Endothelial cell (in vitro differentiated cells): Measurements from ENCODE around the gene MAN1A1. TPM values are rescaled to one million over a fixed set of nuclear protein-coding genes. Genes with fewer than 3 reads are reported as not detected.

Experiments used
- DNase-seq: peaks from one replicate; pipeline ENCODE4 v3.0.0; 2021; ENCODE audit warnings: low spot score
- H3K27ac Mint-ChIP-seq: one replicate; pipeline ENCODE4 v1.8.0; 2021; ENCODE audit warnings: mixed read lengths, inconsistent platforms; ENCODE audit not compliant: unreplicated experiment
- H3K27me3 Mint-ChIP-seq: one replicate; pipeline ENCODE4 v1.8.0; 2021; ENCODE audit warnings: mild to moderate bottlenecking, moderate library complexity, mixed read lengths, inconsistent platforms; ENCODE audit not compliant: unreplicated experiment
- H3K36me3 Mint-ChIP-seq: one replicate; pipeline ENCODE4 v1.8.0; 2021; ENCODE audit warnings: mild to moderate bottlenecking, low read depth, mixed read lengths, inconsistent platforms; ENCODE audit not compliant: unreplicated experiment
- H3K4me1 Mint-ChIP-seq: one replicate; pipeline ENCODE4 v1.8.0; 2021; ENCODE audit warnings: mild to moderate bottlenecking, mixed read lengths, inconsistent platforms; ENCODE audit not compliant: unreplicated experiment
- H3K4me3 Mint-ChIP-seq: one replicate; pipeline ENCODE4 v1.8.0; 2021; ENCODE audit warnings: mild to moderate bottlenecking, mixed read lengths, inconsistent platforms; ENCODE audit not compliant: unreplicated experiment
- H3K9me3 Mint-ChIP-seq: one replicate; pipeline ENCODE4 v1.8.0; 2021; ENCODE audit warnings: mixed read lengths, inconsistent platforms; ENCODE audit not compliant: unreplicated experiment
- CTCF ChIP-seq: fragments of 200-600 bp; sonication (generic); IDR thresholded peaks from one replicate; pipeline ENCODE4 v1.5.0; 2021; ENCODE audit warnings: antibody characterized with exemption; ENCODE audit not compliant: unreplicated experiment
- total RNA-seq: library from RNA; stranded (reverse); fragmentation: NEBNext Ultra II Directional; extraction: Animal tissue kit (Norgen Biotek cat#: 25700); gene quantifications from one replicate; pipeline ENCODE4 v1.2.1, GENCODE V29; 2021; ENCODE audit not compliant: unreplicated experiment

MAN1A1 gene
- total RNA-seq, 1 donor from 2014 or later = 34.4 TPM

GRCh38 chr6:119200512-119201175, 148.9 kb downstream of the MAN1A1 start:
- no peak for TF ChIP-seq CTCF
- Mint-ChIP-seq H3K36me3 (peaks cover 16% of the 10 kb centered on the region), H3K27me3 (no peaks in the 10 kb centered on the region), H3K4me3 (no peak overlapping the region), H3K4me1 (peaks cover 20% of the 10 kb centered on the region), H3K9me3 (no peaks in the 10 kb centered on the region), H3K27ac (no peak overlapping the region)
- no peak for DNase-seq

DNA sequence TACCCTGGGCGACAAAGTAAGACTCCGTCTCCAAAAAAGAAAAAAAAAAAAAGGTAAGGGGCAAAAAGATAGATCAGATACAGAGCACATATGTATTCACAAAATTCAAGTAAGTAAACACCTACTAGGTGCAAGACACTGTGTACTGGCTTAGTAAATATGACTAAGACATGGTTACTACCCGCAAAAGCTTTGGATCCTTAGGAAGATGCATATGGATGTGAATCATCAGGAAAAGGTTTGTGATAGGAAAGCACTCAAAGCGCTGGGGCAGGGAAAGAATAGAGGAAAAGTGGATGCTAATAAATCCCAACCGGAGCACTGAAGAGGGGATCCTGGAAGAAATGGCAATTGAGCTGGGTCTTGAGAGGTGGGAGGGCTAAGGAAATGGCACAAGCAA, 152.3 kb downstream of the MAN1A1 start:
- Mint-ChIP-seq H3K27ac (peak overlapping the region; percentile 77), H3K4me1 (peaks cover 16% of the 10 kb centered on the region), H3K9me3 (no peaks in the 10 kb centered on the region), H3K36me3 (peaks cover 15% of the 10 kb centered on the region), H3K27me3 (peaks cover 6% of the 10 kb centered on the region), H3K4me3 (peak overlapping the region; percentile 59)
- no peak for TF ChIP-seq CTCF
- DNase-seq = no peak

- Mint-ChIP-seq H3K9me3 (no peaks in the 10 kb centered on the region), H3K27me3 (peaks cover 6% of the 10 kb centered on the region), H3K36me3 (peaks cover 15% of the 10 kb centered on the region), H3K27ac (no peak overlapping the region), H3K4me3 (no peak overlapping the region), H3K4me1 (peaks cover 22% of the 10 kb centered on the region)
- DNase-seq = no peak
- TF ChIP-seq CTCF = no peak
Observed at GRCh38 chr6:119196715-119197114, 152.8 kb downstream of the MAN1A1 start.

GRCh38 chr6:119195848-119196247, 153.7 kb downstream of the MAN1A1 start:
- Mint-ChIP-seq H3K27ac (no peak overlapping the region), H3K4me3 (no peak overlapping the region), H3K27me3 (peaks cover 6% of the 10 kb centered on the region), H3K36me3 (peaks cover 11% of the 10 kb centered on the region), H3K4me1 (peaks cover 23% of the 10 kb centered on the region), H3K9me3 (no peaks in the 10 kb centered on the region)
- no peak for DNase-seq
- no peak for TF ChIP-seq CTCF

DNA sequence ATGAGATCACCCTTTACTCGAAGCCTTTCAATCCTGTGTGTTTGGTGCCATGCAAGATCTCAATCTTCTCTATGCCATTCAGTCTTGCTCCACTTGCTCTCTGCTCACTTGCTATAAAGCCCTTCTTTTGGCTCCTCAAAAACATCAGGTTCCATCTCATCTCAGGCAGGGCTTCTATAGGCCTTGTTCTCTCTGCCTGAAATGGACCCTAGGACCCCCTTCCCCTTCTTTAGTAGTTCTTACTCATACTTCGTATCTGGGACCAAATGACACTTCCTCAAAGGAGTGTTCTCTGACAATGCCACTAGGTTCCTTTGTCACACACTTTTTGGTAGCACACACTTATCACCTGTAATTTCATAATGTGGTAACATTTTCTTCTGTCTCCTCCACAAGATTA, 154.4 kb downstream of the MAN1A1 start:
- no peak overlapping the region for H3K27ac Mint-ChIP-seq
- no peaks in the 10 kb centered on the region for H3K9me3 Mint-ChIP-seq
- H3K27me3 Mint-ChIP-seq = peaks cover 6% of the 10 kb centered on the region
- no peak for TF ChIP-seq CTCF
- peaks cover 10% of the 10 kb centered on the region for H3K36me3 Mint-ChIP-seq
- H3K4me1 Mint-ChIP-seq = peaks cover 23% of the 10 kb centered on the region
- no peak overlapping the region for H3K4me3 Mint-ChIP-seq
- no peak for DNase-seq
